ENCODE measurements around the gene OR52H1. TPM values are rescaled to one million over a fixed set of nuclear protein-coding genes. Genes with fewer than 3 reads are reported as not detected.

Gene OR52H1
- total and polyA plus RNA-seq, 2 of the 8 experiments (the other 6 are each of a cell fraction or from before 2014, with no cell fraction given) = 0.09 TPM; not detected in 1

- TF ChIP-seq HDAC6 (IDR thresholded peaks at IDR 0.05; ENCODE audit: low read depth, low read length) (no peak), CTBP2 (IDR thresholded peaks at IDR 0.05; ENCODE audit: borderline replicate concordance, insufficient read depth, insufficient read length, low read length) (no peak)
These were observed 38.5 kb downstream of the OR52H1 start, which contains the start of gene UBQLN3 (continued) for GRCh38 chr11:5509803-5510202.

All from H1 (cell line).